Endothelial cell of umbilical vein (primary cell): ENCODE measurements around the gene CCSAP. TPM values are rescaled to one million over a fixed set of nuclear protein-coding genes. Genes with fewer than 3 reads are reported as not detected.

Source experiments
- BruUV-seq: library from RNA; stranded (reverse); fragments of 400-500 nt; replicated peaks from 2 replicates; lab custom pipeline; 2021; lab: Mats Ljungman, UMichigan
- CTCF ChIA-PET: fragments of 300-600, 350-600 bp; sonication (Branson Sonifier 250); formaldehyde crosslinking; loops from one replicate; lab custom pipeline; 2021; ENCODE audit warnings: antibody characterized with exemption, inconsistent platforms; lab: Charles Lee
- POLR2A ChIA-PET: fragments of 300-600, 350-600 bp; sonication (Branson Sonifier 250); formaldehyde crosslinking; loops from one replicate; lab custom pipeline; 2021; ENCODE audit warnings: antibody characterized with exemption, inconsistent platforms; lab: Charles Lee
- DNase-seq: peaks from one replicate; pipeline ENCODE4 v3.0.0-alpha.2; 2011; ENCODE audit warnings: low read depth, low spot score
- FAIRE-seq: peaks from 2 replicates; lab custom pipeline; 2011; peaks lifted over from hg19 to GRCh38; lab: Jason Lieb, UNC
- H2AFZ ChIP-seq: 2 replicates; pipeline ENCODE4 v1.6.0; 2012; ENCODE audit warnings: low read depth, low read length, control low read depth, inconsistent platforms
- H3K27ac ChIP-seq: 2 replicates; pipeline ENCODE4 v1.5.1; 2011; ENCODE audit warnings: low read depth, mild to moderate bottlenecking, control low read depth, low read length, moderate library complexity; ENCODE audit not compliant: insufficient read depth
- H3K27me3 ChIP-seq, 2 experiments: 2 replicates each; pipeline versions ENCODE4 v1.6.0 to v1.6.1; 2011; ENCODE audit warnings: low read length in 2 of 2, mixed read lengths in 1 of 2; ENCODE audit not compliant: control insufficient read depth in 2 of 2, insufficient read depth in 2 of 2
- H3K36me3 ChIP-seq, 2 experiments: 2 replicates in 1 of 2; 3 replicates in 1 of 2; pipeline ENCODE4 v1.5.1; 2011; ENCODE audit warnings: low read length in 2 of 2, mild to moderate bottlenecking in 1 of 2, moderate library complexity in 1 of 2; ENCODE audit not compliant: control insufficient read depth in 2 of 2, insufficient read depth in 2 of 2; ENCODE audit errors: extremely low read depth in 1 of 2
- H3K4me1 ChIP-seq: 3 replicates; pipeline ENCODE4 v1.5.1; 2011; ENCODE audit warnings: mild to moderate bottlenecking, low read length; ENCODE audit not compliant: control insufficient read depth, insufficient read depth; ENCODE audit errors: extremely low read depth
- H3K4me2 ChIP-seq: 2 replicates; pipeline ENCODE4 v1.6.1; 2011; ENCODE audit warnings: low read length, control low read depth, mixed read lengths; ENCODE audit not compliant: insufficient read depth
- H3K4me3 ChIP-seq, 3 experiments: fragments of 200-600 bp in 1 of 3; sonication (generic), shearing (Covaris generic) in 1 of 3; replicated peaks in 1 of 3; 2 replicates each; pipeline ENCODE4 v1.5.1; 2011 to 2016; ENCODE audit warnings: control low read depth in 3 of 3, low read length in 3 of 3, mild to moderate bottlenecking in 2 of 3, inconsistent platforms in 1 of 3, low read depth in 1 of 3, moderate library complexity in 1 of 3; ENCODE audit not compliant: insufficient read depth in 1 of 3
- H3K79me2 ChIP-seq: 2 replicates; pipeline ENCODE4 v1.6.0; 2012; ENCODE audit warnings: low read length, inconsistent platforms; ENCODE audit not compliant: control insufficient read depth, insufficient read depth
- H3K9ac ChIP-seq: replicated peaks from 2 replicates; pipeline ENCODE3; 2011; ENCODE audit warnings: low read length, control low read depth; ENCODE audit not compliant: insufficient read depth; ENCODE audit errors: extremely low read depth
- H3K9me1 ChIP-seq: replicated peaks from 3 replicates; pipeline ENCODE4 v1.6.0; 2011; ENCODE audit warnings: mild to moderate bottlenecking, low read length; ENCODE audit not compliant: control insufficient read depth, insufficient read depth; ENCODE audit errors: extremely low read depth
- H3K9me3 ChIP-seq: replicated peaks from 2 replicates; pipeline ENCODE4 v1.5.1; 2012; ENCODE audit warnings: low read length, inconsistent platforms; ENCODE audit not compliant: control insufficient read depth, insufficient read depth
- H4K20me1 ChIP-seq: replicated peaks from 2 replicates; pipeline ENCODE3; 2011; ENCODE audit warnings: mild to moderate bottlenecking, low read length; ENCODE audit not compliant: control insufficient read depth, insufficient read depth; ENCODE audit errors: extremely low read depth
- EZH2 ChIP-seq: IDR thresholded peaks from 2 replicates; pipeline ENCODE4 v1.6.1; 2012; ENCODE audit warnings: borderline replicate concordance, low read depth, mild to moderate bottlenecking, moderate library complexity, low read length, inconsistent platforms; ENCODE audit not compliant: severe bottlenecking
- FOS ChIP-seq: IDR thresholded peaks from 2 replicates; pipeline ENCODE4 v1.6.1; 2011; ENCODE audit warnings: mild to moderate bottlenecking, low read length, moderate library complexity, borderline replicate concordance; ENCODE audit not compliant: insufficient read depth
- GATA2 ChIP-seq: IDR thresholded peaks from 2 replicates; pipeline ENCODE4 v1.7.0; 2011; ENCODE audit warnings: low read depth, mild to moderate bottlenecking, moderate library complexity, mixed read lengths, low read length; ENCODE audit not compliant: insufficient read length, insufficient read depth
- JUN ChIP-seq: IDR thresholded peaks from 2 replicates; pipeline ENCODE4 v1.6.1; 2011; ENCODE audit warnings: borderline replicate concordance, low read depth; ENCODE audit not compliant: insufficient read length, insufficient read depth
- MYC ChIP-seq: IDR thresholded peaks from one replicate; pipeline ENCODE4 v1.6.1; 2011; ENCODE audit warnings: mild to moderate bottlenecking, low read depth, low read length
- POLR2A ChIP-seq: IDR thresholded peaks from 2 replicates; pipeline ENCODE4 v1.6.1; 2012; ENCODE audit warnings: low read depth, mild to moderate bottlenecking, control low read depth, low read length
- POLR2AphosphoS5 ChIP-seq: IDR thresholded peaks from 2 replicates; pipeline ENCODE4 v1.6.1; 2012; ENCODE audit warnings: low read depth, mild to moderate bottlenecking, control low read depth, low read length, moderate library complexity; ENCODE audit not compliant: insufficient read depth
- dilution Hi-C: fragments of 300-500 bp; cut with MboI; formaldehyde crosslinking; loops from one replicate; pipeline ENCODE4 v1.15.0; 2019; ENCODE audit warnings: low sequenced_read_pairs; ENCODE audit not compliant: extremely low pct_ligation_motif_present
- intact Hi-C: fragments of 100-400 bp; cut with micrococcal nuclease; formaldehyde crosslinking; loops from one replicate; pipeline ENCODE4 v1.10.0; 2022
- polyA plus RNA-seq, 4 experiments: library from polyadenylated mRNA; depleted of rRNA in 3 of 4; stranded (reverse) in 3 of 4; unstranded in 1 of 4; fragments of >200 nt; gene quantifications; 2 replicates each; pipeline versions ENCODE4 v1.2.1 to v1.2.3, GENCODE V29; 2011 to 2012; ENCODE audit warnings: missing spikeins in 1 of 4
- total RNA-seq: library from RNA; stranded (reverse); gene quantifications from 2 replicates; pipeline ENCODE4 v1.2.3, GENCODE V29; 2021
- TF ChIP-seq, protein P1 (sequence below): IDR thresholded peaks from 2 replicates; pipeline ENCODE4 v1.6.1; 2011; ENCODE audit not compliant: insufficient read depth, insufficient read length
- TF ChIP-seq, protein P2 (sequence below), 2 donors: IDR thresholded peaks; 1 replicate in 1 of 2; 2 replicates in 1 of 2; pipeline ENCODE4 v1.5.1; 2011; ENCODE audit warnings: low read length in 2 of 2, mild to moderate bottlenecking in 2 of 2, moderate library complexity in 2 of 2, control low read depth in 1 of 2, inconsistent platforms in 1 of 2, low read depth in 1 of 2; ENCODE audit not compliant: insufficient read depth in 1 of 2; ENCODE audit errors: extremely low read depth in 1 of 2

Gene CCSAP
- total and polyA plus RNA-seq, 2 donors (not counting 3 experiments of a cell fraction or from before 2014, with no cell fraction given), result 1.3 to 5.7 TPM

DNA sequence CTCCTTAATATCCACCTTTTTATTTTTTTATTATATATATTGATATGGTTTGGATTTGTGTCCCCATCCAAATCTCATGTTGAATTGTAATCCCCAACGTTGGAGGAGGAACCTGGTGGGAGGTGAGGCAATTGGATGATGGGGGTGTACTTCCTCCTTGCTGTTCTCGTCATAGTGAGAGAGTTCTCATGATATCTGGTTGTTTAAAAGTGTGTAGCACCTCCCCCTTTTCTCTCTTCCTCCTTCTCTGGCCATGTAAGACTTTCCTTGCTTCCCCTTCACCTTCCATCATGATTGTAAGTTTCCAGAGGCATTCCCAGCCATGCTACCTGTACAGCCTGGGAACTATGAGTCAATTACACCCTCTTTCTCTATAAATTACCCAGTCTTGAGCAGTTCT lies 22.7 kb upstream of the CCSAP start:
- no peak overlapping the region for H3K4me2 ChIP-seq
- no peaks in the 10 kb centered on the region for H3K9me3 ChIP-seq
- no peak overlapping the region for H3K9ac ChIP-seq
- H3K27ac ChIP-seq, result no peak overlapping the region
- TF ChIP-seq POLR2AphosphoS5, result no peak
- no peak for TF ChIP-seq MYC
- no peak for TF ChIP-seq JUN
- TF ChIP-seq POLR2A, result no peak
- no peak for TF ChIP-seq EZH2
- TF ChIP-seq GATA2, result no peak
- TF ChIP-seq, protein P1, sequence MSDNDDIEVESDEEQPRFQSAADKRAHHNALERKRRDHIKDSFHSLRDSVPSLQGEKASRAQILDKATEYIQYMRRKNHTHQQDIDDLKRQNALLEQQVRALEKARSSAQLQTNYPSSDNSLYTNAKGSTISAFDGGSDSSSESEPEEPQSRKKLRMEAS, result no peak
- TF ChIP-seq, protein P2, sequence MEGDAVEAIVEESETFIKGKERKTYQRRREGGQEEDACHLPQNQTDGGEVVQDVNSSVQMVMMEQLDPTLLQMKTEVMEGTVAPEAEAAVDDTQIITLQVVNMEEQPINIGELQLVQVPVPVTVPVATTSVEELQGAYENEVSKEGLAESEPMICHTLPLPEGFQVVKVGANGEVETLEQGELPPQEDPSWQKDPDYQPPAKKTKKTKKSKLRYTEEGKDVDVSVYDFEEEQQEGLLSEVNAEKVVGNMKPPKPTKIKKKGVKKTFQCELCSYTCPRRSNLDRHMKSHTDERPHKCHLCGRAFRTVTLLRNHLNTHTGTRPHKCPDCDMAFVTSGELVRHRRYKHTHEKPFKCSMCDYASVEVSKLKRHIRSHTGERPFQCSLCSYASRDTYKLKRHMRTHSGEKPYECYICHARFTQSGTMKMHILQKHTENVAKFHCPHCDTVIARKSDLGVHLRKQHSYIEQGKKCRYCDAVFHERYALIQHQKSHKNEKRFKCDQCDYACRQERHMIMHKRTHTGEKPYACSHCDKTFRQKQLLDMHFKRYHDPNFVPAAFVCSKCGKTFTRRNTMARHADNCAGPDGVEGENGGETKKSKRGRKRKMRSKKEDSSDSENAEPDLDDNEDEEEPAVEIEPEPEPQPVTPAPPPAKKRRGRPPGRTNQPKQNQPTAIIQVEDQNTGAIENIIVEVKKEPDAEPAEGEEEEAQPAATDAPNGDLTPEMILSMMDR (IDR thresholded peaks at IDR 0.05; ENCODE audit: extremely low read depth in 1 of 2, insufficient read depth in 1 of 2, low read depth in 1 of 2, low read length in 2 of 2), result no peak
- TF ChIP-seq FOS, result no peak
- no peak overlapping the region for H3K4me3 ChIP-seq
- CTCF ChIA-PET, result interaction anchor here (1.3 kb wide), 1 partner anchor 8 kb away, joined by 3 read pairs; no protein-coding TSS in a partner anchor
- intact Hi-C loops, result no loop called here
- H3K27me3 ChIP-seq, result no peaks in the 10 kb centered on the region
- DNase-seq (no peak), FAIRE-seq (no peak)
- no peaks in the 10 kb centered on the region for H3K9me1 ChIP-seq
- no peaks in the 10 kb centered on the region for H3K36me3 ChIP-seq
- H2AFZ ChIP-seq, result no peak overlapping the region
- POLR2A ChIA-PET, result no interaction called here
- dilution Hi-C loops, result no loop called here
- BruUV-seq, result no TSS peak
- no peaks in the 10 kb centered on the region for H3K4me1 ChIP-seq
- H4K20me1 ChIP-seq, result no peaks in the 10 kb centered on the region
- no peaks in the 10 kb centered on the region for H3K79me2 ChIP-seq
